RCC 7860 (cell line): ENCODE data around the gene MPZL3.

ENCODE experiments used
- DNase-seq: peaks from one replicate; pipeline ENCODE4 v3.0.0-alpha.2; 2015; ENCODE audit warnings: low spot score
- FAIRE-seq: peaks from 2 replicates; lab custom pipeline; 2012; peaks lifted over from hg19 to GRCh38; lab: Jason Lieb, UNC

Gene MPZL3

GRCh38 chr11:118251858-118252652 lies at the start of gene MPZL3:
Gene MPZL3 (minus strand): TSS chr11:118252365. CDS start chr11:118252294, 71 bp downstream.
- FAIRE-seq: no peak
- peak; percentile 70 for DNase-seq

- FAIRE-seq: no peak
- DNase-seq: no peak
Observed at GRCh38 chr11:118301600-118302195, 49.5 kb upstream of the MPZL3 start.

DNA sequence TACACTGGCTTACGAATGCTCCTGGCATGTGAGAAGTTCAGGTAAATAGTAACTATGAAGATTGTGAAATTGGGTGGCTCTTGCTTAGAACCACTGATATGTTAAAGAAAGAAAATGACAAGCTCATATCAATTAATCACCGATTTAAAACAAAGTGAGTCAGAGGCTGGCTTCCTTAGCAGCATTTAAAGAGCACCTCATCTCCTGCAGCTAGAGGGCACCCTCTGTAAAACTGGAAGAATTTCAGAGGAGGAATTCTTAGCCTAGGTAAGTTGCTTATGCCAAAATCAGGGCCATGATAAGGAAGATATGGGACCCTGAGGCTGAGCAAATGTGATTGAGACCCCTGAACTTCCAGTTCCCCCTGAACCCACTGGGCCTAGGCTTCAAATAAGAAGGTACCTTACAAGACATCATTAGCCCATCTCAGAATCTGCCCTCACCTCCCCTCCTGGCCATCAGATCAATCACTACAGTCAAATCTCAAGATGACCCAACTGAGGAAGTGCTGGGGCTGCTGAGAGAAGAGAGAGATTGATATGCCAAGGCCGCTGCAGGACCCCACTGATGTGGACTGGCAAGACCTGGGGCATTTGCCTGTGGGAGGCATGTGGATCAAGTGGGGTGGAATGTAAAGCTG lies 43.8 kb upstream of the MPZL3 start:
- no peak for FAIRE-seq
- peak; percentile 11 for DNase-seq

- no peak for FAIRE-seq
- DNase-seq: no peak
Observed at GRCh38 chr11:118295199-118295598, 43.0 kb upstream of the MPZL3 start.

GRCh38 chr11:118294053-118294452 lies 41.9 kb upstream of the MPZL3 start:
- no peak for DNase-seq
- FAIRE-seq: no peak

GRCh38 chr11:118291477-118292135 lies 39.4 kb upstream of the MPZL3 start:
- FAIRE-seq: no peak
- no peak for DNase-seq

DNA sequence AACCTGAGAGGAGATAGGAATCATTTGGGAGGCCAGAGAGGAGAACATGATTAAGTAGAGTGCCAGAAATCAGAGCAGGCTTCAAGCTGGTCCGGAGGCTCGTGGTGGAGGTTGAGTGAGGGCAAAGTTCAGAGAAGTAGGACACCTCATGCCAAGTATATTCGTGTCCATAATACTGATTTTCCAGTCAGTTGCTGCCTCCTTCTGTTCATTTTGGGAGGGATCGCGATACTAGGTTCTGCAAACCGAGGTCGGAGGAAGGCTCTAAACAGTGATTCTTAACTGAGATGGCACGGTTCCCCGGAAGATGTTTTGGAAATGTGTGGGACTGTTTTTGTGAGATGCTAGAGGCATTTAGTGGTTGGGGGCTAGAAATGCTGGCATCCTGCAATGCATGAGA lies 38.8 kb upstream of the MPZL3 start:
- FAIRE-seq: no peak
- peak; percentile 9 for DNase-seq

- DNase-seq (no peak), FAIRE-seq (no peak)
Observed at GRCh38 chr11:118289401-118289800, 37.2 kb upstream of the MPZL3 start.

DNA sequence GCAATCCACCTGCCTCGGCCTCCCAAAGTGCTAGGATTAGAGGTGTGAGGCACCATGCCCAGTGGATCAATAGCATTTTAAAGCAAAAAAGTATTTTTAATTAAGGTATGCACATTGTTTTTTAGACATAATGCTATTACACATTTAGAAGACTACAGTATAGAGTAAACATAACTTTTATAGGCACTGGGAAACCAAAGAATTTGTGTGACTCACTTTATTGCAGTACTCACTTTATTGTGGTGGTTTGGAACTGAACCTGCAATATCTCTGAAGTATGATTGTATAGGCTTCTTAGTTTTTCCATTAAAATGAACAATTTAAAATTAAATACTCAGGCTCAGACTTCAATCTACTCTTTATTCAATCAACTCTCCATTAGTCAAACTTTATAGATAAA lies 34.8 kb upstream of the MPZL3 start:
- no peak for FAIRE-seq

GRCh38 chr11:118286545-118286944 lies 34.4 kb upstream of the MPZL3 start:
- FAIRE-seq (no peak), DNase-seq (no peak)

More for the DNA sequence above, 34.8 kb upstream of the MPZL3 start:
- DNase-seq: no peak

GRCh38 chr11:118283756-118284350 lies 31.7 kb upstream of the MPZL3 start:
- FAIRE-seq (no peak), DNase-seq (no peak)

DNA sequence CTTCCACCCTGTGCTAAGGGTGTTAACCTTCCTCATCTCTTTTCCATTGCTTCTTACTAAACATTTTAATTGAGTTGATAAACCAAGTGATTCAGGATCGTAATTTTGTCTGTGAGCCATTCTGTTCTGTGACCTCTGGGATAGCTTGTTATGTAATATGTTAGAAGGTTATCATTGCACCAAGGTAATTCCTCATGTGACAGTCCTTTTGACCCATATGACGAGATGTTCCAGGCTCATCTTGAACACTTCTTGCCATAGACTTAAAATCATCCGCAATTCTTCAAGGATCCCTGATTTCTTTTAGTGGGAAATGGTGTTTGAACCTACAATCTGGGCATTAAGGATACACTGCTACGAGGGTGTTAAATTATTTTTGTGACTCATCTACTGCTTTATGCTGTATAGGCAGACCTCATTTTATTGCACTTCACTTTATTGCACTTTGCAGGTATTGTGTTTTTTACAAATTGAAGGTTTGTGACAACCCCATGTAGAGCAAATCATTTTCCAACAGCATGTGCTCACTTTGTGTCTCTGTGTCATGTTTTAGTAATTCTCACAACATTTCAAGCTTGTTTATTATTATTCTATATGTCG lies 31.0 kb upstream of the MPZL3 start:
- DNase-seq (no peak), FAIRE-seq (no peak)

DNA sequence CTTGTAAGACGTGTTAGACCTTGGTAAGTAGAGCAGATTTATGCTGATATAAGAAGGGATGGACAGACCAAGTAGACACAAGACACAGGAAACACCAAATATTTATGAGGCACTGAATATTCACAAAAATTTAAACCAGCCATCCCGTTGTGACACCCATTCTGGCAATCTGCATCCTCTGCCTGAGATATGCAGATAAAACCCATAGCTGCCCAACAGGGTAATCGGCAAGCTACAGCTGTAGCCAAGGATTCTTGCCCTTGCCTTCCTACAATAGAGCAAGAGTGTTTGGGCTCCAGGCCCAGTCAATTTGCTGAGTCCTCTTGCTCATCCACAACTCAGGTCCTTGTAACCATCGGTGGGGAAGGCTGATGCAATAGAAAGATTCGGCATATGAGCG lies 30.4 kb upstream of the MPZL3 start:
- no peak for FAIRE-seq
- no peak for DNase-seq

GRCh38 chr11:118281284-118281683 lies 29.1 kb upstream of the MPZL3 start:
- FAIRE-seq: no peak

DNA sequence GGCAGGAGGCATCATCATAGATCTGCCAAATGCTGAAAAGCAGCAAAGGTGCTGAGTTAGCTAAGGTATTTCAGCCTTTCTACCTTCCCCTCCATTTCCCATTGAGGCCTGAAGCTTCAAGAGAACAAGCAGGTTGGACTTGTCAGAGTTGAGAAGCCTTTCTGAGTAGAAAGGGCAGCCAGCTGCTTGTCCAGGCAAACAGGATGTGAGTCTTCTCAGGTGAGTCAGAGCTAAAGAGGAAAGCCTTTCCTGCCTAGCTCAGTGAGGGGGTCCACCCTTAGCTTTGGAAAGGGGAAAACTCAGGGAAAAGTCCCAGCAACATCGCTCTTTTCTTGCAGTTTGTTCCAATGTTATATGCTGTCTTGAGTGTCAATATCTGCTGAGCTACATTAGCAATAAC lies 25.1 kb upstream of the MPZL3 start:
- peak; percentile 11 for DNase-seq
- FAIRE-seq: no peak

More at GRCh38 chr11:118281284-118281683, 29.1 kb upstream of the MPZL3 start:
- no peak for DNase-seq

- no peak for FAIRE-seq
Observed at GRCh38 chr11:118276422-118276821, 24.3 kb upstream of the MPZL3 start.

GRCh38 chr11:118275176-118275575 lies 23.0 kb upstream of the MPZL3 start:
- DNase-seq (no peak), FAIRE-seq (no peak)

More at GRCh38 chr11:118276422-118276821, 24.3 kb upstream of the MPZL3 start:
- no peak for DNase-seq

- FAIRE-seq (no peak), DNase-seq (no peak)
Observed at GRCh38 chr11:118274186-118274585, 22.0 kb upstream of the MPZL3 start.

DNA sequence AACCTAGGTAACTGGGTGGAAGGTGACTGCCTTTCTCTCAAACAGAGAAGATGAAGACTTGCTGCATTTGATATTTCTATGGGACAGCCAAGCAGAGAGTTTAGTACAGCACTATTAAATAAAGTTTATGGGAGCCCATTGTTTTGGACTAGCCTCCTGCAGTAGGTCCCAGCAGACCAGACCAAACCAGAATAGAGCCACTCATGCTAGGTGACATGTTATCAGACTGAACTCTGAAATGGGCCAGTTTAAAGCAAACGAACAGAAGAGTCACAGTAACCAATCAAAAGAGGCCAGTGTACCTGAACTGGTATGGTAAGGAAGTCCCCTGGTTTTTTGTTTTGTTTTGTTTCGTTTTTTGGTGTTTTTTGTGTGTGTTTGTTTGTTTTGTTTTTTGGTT lies 19.8 kb upstream of the MPZL3 start:
- DNase-seq (no peak), FAIRE-seq (no peak)

GRCh38 chr11:118267486-118267885 lies 15.3 kb upstream of the MPZL3 start:
- DNase-seq: no peak
- FAIRE-seq: no peak

DNA sequence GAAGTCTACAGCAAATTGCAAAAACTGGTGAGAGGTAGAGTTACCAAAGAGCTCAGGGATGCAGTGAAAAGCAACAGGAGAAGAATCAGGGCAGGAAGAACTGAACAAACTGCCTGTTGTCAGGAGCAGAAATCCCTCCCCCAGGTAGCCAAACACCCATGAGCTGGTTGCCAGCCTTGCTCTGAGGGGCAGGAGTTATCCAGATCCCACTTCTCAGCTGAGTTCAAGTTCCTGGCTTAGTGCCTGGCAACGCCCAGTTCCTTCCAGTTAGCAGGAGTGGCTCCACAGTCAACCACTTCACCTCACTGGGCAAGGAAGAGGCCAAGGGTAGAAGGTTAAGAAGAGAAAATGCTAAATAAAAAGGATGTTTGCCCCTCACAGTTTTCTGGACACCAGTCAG lies 13.8 kb upstream of the MPZL3 start:
- DNase-seq: no peak
- FAIRE-seq: no peak
